ENCODE data around the gene SORCS2.
A peak's percentile ranks its signal among the peaks of the same experiment; 100 is the strongest.

The SORCS2 gene

DNA sequence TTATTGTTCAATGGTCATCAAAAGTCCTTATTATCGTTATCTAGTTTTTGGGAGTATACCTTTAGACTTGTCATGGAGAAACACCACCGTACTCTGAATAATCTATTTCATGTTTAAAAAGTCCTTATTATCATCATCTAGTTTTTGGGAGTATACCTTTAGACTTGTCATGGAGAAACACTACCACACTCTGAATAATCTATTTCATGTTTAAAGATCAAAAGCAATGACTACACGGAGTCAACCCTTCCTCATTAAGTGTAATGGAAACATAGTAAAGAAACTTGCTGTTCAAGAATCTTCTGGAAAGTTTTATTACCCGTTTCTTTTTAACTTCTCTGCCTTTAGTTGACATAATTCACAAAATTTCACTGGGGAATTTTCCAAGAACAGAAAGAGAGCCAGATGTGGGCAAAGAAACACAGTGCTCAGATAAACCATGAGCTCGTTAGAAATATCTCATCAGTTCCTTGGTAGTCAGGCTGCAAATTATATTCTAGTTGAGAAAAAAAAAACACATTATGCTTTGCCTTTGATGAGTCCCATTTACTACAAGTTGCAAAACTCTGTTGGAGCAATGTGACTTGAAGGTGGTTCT is 588.5 kb downstream of the SORCS2 start:
- no peak for DNase-seq (ENCODE audit: low read depth)

GRCh38 chr4:7781366-7781765 is 589.0 kb downstream of the SORCS2 start:
- DNase-seq (ENCODE audit: low read depth), result peak; percentile 85

DNA sequence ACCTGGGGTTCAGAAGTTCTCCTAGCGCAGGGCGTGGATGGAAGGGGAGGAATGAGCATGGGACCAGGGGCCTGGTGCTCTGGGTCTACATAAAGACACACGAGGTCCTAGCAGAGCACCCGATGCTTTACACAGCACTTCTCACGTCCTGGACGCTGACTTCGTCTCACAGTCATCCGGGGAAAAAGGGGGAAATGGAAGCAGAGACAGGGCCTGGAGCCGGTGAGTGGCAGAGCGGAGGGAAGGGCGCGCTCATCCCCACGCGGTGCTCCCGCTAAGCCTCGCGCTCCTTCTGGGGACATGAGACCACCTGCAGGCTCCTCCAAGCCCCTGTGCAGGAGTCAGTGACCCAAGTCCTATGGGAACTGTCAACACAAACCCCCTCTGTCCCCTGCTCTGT is 589.7 kb downstream of the SORCS2 start:
- DNase-seq (ENCODE audit: low read depth), result no peak

DNA sequence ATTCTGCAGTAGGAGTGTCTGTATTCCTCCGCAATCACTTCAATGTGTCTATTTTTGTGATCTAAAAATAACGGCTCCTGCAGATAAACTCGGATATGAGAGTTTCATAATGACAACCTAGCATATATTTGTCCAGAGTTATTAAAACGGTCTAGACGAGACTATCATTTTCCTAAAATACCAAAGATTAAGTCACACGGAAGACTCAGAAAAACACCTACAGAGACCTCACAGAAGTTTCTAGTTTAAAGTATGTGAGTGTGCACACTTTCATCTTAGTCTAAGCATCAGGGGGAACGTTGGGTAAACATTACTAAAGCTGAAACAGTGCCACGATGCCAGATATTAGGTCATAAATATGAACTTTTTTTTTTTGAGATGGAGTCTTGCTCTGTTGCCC is 590.4 kb downstream of the SORCS2 start:
- DNase-seq (ENCODE audit: low read depth), result no peak

DNA sequence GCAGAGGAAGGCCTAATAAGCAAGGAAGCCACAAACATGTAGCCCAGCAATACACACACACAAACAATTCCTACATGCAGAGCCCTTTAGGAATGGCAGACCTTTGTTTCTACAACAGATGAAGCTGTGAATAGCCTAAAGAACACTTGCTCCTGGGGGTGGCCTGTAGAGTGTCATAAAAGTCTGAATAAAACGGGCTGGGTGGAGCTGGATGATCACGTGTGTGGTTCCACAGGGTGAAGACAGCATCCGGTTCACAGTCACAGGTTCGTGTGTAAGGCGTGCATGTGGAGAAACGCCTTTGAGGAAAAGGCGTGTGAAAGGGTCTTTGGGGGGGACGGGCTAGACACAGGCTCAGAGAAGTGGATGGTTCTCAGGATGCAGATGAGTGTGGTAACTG is 591.2 kb downstream of the SORCS2 start:
- no peak for DNase-seq (ENCODE audit: low read depth)

- no peak for DNase-seq (ENCODE audit: low read depth)
Observed at GRCh38 chr4:7784131-7784870, 592.0 kb downstream of the SORCS2 start.

DNA sequence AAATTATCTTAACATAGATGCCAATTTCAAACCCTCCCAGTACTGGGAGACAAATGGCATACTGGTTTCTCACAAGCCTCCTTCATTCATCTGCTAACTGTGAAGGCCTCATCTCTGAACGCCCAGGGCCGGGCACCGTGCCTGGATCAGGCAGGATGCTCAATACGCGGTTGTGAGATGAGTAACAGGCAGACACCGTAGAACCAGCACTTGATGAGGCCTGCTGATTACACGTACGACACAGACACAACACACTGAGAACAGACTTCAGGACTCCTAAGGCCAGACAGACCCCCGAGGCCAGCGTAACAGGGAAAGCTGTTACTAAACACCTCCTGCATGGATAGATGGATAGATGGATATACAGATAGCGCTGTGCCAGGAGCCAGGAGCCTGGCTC is 592.7 kb downstream of the SORCS2 start:
- DNase-seq (ENCODE audit: low read depth), result peak; percentile 85

DNA sequence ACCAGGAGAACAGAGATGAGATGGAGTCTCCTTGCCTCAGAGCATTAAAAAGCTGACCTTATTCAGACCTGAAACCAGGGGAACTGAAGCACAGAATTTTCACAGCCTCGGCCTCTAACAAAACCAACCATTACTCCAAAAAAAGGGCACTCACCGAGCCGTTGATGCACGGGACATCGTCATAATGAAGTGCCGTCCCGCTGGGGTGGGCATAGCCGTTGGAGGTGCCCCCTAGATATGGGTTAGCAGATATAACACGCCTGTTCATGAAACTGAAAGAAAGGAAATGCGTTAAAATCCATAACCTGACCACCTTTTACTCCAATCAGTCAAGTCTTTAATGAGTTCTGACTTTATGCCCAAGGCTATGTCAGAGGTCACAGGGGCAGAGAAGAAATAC is 593.7 kb downstream of the SORCS2 start:
- no peak for DNase-seq (ENCODE audit: low read depth)

DNA sequence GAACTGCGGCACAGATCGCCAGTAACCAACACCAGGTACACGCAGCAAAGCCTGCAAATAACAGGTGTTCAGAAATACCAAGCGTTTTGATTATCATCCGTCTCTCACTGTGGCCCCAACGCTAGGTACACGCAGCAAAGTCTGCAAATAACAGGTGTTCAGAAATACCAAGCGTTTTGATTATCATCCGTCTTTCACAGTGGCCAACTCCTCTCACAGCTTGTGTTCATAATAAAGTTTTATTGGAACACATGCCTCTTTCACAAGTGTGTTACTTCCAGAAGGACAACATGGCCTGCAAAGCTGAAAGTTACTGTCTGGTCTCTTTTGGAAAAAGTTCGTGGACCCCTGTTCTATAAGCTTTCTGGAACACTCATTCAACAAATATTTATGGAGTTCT is 594.2 kb downstream of the SORCS2 start:
- no peak for DNase-seq (ENCODE audit: low read depth)

GRCh38 chr4:7787067-7787466 is 594.7 kb downstream of the SORCS2 start:
- DNase-seq (ENCODE audit: low read depth), result no peak

GRCh38 chr4:7787681-7788141 is 595.4 kb downstream of the SORCS2 start:
- no peak for DNase-seq (ENCODE audit: low read depth)

GRCh38 chr4:7788193-7788592 is 595.9 kb downstream of the SORCS2 start:
- no peak for DNase-seq (ENCODE audit: low read depth)

- DNase-seq (ENCODE audit: low read depth), result no peak
Observed at GRCh38 chr4:7788694-7789425, 596.5 kb downstream of the SORCS2 start.

DNA sequence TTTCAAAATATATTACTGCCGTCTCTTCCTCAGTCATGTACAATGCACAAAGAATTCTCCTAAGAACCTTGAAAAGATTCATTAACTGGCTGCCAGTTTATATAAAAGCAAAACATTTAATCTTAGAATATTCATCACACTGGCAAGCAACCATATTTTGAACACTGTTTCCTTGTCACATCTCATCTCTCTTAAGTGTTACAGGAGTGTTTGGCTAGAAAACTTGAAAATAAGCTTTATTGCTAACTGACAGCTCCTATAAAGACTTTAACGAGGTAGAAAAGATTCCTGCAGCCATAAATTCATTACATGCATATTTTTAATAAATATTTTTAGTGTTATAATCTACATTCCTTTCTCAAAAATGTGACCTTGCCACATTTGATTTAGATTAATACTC is 597.7 kb downstream of the SORCS2 start:
- DNase-seq (ENCODE audit: low read depth), result no peak

- no peak for DNase-seq (ENCODE audit: low read depth)
Observed at GRCh38 chr4:7790999-7791398, 598.7 kb downstream of the SORCS2 start.

Measured in amniotic epithelial cell (primary cell).